CD4-positive, alpha-beta T cell (primary cell): ENCODE measurements around the gene HECTD4. TPM values are rescaled to one million over a fixed set of nuclear protein-coding genes. Genes with fewer than 3 reads are reported as not detected.

Experiments
- ATAC-seq: fragments of 200-7000 bp; cut with Tn5 transposase; one replicate; pipeline ENCODE4 v1.10.0; 2022; ENCODE audit warnings: mild to moderate bottlenecking; ENCODE audit not compliant: poor library complexity
- CTCF ChIA-PET: fragments of 350-600 bp; sonication (Branson Sonifier 250); formaldehyde crosslinking; loops from one replicate; lab custom pipeline; 2021; ENCODE audit warnings: antibody characterized with exemption, inconsistent platforms; lab: Charles Lee
- POLR2A ChIA-PET: fragments of 350-600 bp; sonication (Branson Sonifier 250); formaldehyde crosslinking; loops from one replicate; lab custom pipeline; 2021; ENCODE audit warnings: antibody characterized with exemption, inconsistent platforms; lab: Charles Lee
- DNase-seq, 14 experiments: peaks; one replicate each; pipeline ENCODE4 v3.0.0-alpha.2; 2013 to 2020; ENCODE audit warnings: mixed read lengths in 2 of 14
- H3K27ac ChIP-seq, 2 donors: one replicate each; pipeline versions ENCODE4 v1.5.1 to v1.7.0; 2013; ENCODE audit warnings: low read length in 2 of 2, low read depth in 1 of 2, mild to moderate bottlenecking in 1 of 2
- H3K27me3 ChIP-seq, 2 experiments: 1 replicate in 1 of 2; 2 replicates in 1 of 2; pipeline versions ENCODE4 v1.6.1 to v1.7.0; 2013; ENCODE audit warnings: low read length in 2 of 2, control low read depth in 1 of 2, mild to moderate bottlenecking in 1 of 2, moderate library complexity in 1 of 2; ENCODE audit not compliant: insufficient read depth in 2 of 2, control insufficient read depth in 1 of 2
- H3K36me3 ChIP-seq: one replicate; pipeline ENCODE4 v1.6.1; 2013; ENCODE audit warnings: low read length, control low read depth; ENCODE audit not compliant: insufficient read depth
- H3K4me1 ChIP-seq: one replicate; pipeline ENCODE4 v1.6.1; 2013; ENCODE audit warnings: low read length, control low read depth; ENCODE audit not compliant: insufficient read depth
- H3K4me3 ChIP-seq: one replicate; pipeline ENCODE4 v1.5.1; 2013; ENCODE audit warnings: mild to moderate bottlenecking, low read length, moderate library complexity
- H3K9me3 ChIP-seq, 2 experiments: 1 replicate in 1 of 2; 2 replicates in 1 of 2; pipeline versions ENCODE4 v1.6.1 to v1.7.0; 2013; ENCODE audit warnings: low read length in 2 of 2, mild to moderate bottlenecking in 2 of 2, control low read depth in 1 of 2, moderate library complexity in 1 of 2; ENCODE audit not compliant: control insufficient read depth in 1 of 2, insufficient read depth in 1 of 2
- H3K27ac Mint-ChIP-seq: one replicate; pipeline ENCODE4 v1.8.0; 2020; ENCODE audit warnings: mixed read lengths
- H3K27me3 Mint-ChIP-seq: one replicate; pipeline ENCODE4 v1.8.0; 2021; ENCODE audit warnings: mixed read lengths
- H3K36me3 Mint-ChIP-seq: one replicate; pipeline ENCODE4 v1.8.0; 2021; ENCODE audit warnings: low read depth, mixed read lengths
- H3K4me1 Mint-ChIP-seq: one replicate; pipeline ENCODE4 v1.8.0; 2021; ENCODE audit warnings: low read depth, mixed read lengths
- H3K4me3 Mint-ChIP-seq: one replicate; pipeline ENCODE4 v1.8.0; 2020; ENCODE audit warnings: mild to moderate bottlenecking, mixed read lengths
- H3K9me3 Mint-ChIP-seq: one replicate; pipeline ENCODE4 v1.8.0; 2020; ENCODE audit warnings: mixed read lengths
- intact Hi-C, 2 experiments: fragments of 100-400 bp; cut with DNase I in 1 of 2; cut with micrococcal nuclease in 1 of 2; formaldehyde crosslinking; loops; one replicate each; pipeline versions ENCODE4 v1.15.1 to v1.9.0; 2023 to 2025; cut with DNase I, micrococcal nuclease
- total RNA-seq, 174 experiments: library from RNA in 2 of 174; stranded (reverse) in 2 of 174; gene quantifications; one replicate each; pipeline ENCODE4 v1.2.3 and lab custom pipeline; 2021 to 2026
- TF ChIP-seq, protein P1 (sequence below): fragments of 200-600 bp; IDR thresholded peaks from one replicate; pipeline ENCODE4 v1.8.0; 2022; ENCODE audit warnings: antibody characterized with exemption, mild to moderate bottlenecking

Gene HECTD4
- total RNA-seq, 2 experiments from 2014 or later, result 40.2 to 43.3 TPM

DNA sequence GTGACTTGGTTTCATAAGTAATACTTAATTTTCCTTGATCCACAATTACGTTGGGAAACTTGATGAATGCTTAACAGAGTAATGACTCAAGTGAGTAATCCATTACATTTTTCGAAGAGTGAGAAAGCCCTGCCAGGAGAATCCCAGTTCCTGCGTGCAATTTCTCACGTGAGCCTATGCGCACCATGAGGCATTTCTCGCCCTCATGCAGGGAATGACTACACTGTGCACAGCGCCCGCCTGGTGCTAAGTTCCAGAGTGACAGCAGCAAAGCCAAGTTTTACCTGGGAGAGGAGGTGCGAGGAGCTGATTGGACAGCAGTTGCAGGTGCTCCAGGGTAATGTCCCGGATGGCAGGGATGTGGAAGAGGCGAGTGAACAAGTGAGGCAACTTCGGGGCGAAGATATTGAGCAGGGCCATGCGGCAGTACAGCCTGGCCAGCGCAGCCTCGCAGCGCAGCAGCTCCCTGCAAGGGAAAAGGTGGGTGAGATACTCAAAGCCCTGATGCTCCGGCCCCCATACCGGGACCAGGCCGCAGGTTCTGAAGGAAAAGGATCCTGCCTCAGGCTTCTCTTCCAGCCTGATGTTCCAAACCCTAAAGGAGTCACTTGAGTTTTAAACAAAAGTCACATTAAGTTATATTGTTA, 187.5 kb downstream of the HECTD4 start:
- Mint-ChIP-seq H3K4me1 (no peaks in the 10 kb centered on the region), H3K27me3 (no peaks in the 10 kb centered on the region), H3K27ac (no peak overlapping the region), H3K36me3 (peaks cover 79% of the 10 kb centered on the region), H3K4me3 (no peak overlapping the region), H3K9me3 (no peaks in the 10 kb centered on the region)
- H3K9me3 ChIP-seq, result no peaks in the 10 kb centered on the region
- ATAC-seq (no peak), DNase-seq (no peak)
- no peak overlapping the region for H3K27ac ChIP-seq
- POLR2A ChIA-PET, result no interaction called here
- CTCF ChIA-PET, result no interaction called here
- TF ChIP-seq, protein P1, sequence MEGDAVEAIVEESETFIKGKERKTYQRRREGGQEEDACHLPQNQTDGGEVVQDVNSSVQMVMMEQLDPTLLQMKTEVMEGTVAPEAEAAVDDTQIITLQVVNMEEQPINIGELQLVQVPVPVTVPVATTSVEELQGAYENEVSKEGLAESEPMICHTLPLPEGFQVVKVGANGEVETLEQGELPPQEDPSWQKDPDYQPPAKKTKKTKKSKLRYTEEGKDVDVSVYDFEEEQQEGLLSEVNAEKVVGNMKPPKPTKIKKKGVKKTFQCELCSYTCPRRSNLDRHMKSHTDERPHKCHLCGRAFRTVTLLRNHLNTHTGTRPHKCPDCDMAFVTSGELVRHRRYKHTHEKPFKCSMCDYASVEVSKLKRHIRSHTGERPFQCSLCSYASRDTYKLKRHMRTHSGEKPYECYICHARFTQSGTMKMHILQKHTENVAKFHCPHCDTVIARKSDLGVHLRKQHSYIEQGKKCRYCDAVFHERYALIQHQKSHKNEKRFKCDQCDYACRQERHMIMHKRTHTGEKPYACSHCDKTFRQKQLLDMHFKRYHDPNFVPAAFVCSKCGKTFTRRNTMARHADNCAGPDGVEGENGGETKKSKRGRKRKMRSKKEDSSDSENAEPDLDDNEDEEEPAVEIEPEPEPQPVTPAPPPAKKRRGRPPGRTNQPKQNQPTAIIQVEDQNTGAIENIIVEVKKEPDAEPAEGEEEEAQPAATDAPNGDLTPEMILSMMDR, result no peak
- H3K4me1 ChIP-seq, result no peaks in the 10 kb centered on the region
- no peaks in the 10 kb centered on the region for H3K27me3 ChIP-seq
- intact Hi-C loops, result no loop called here
- no peak overlapping the region for H3K4me3 ChIP-seq
- H3K36me3 ChIP-seq, result peaks cover 66% of the 10 kb centered on the region

DNA sequence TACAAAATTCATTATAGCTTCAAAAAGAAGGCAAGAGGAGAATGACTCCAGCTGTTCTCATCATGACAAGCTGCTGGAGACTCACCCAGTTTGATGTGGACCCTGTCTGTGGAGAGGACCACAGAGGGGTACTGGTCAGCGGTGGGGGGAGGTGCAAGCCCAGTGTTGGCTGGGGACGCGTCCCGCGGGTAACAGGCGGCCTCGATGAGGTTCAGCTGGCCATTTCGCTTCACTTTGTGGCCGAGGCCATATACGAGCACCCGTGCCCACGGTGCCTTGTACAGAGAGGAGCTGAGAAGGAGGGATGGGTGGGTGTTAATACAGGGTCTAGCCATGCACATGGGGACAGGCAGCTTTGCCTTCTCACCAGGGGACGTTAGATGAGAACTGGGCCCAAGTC, 189.8 kb downstream of the HECTD4 start:
- CTCF ChIA-PET, result no interaction called here
- H3K36me3 Mint-ChIP-seq, result peaks cover 74% of the 10 kb centered on the region
- no peaks in the 10 kb centered on the region for H3K27me3 ChIP-seq
- POLR2A ChIA-PET, result no interaction called here
- TF ChIP-seq, protein P1, result no peak
- H3K27ac Mint-ChIP-seq, result no peak overlapping the region
- H3K4me3 ChIP-seq, result no peak overlapping the region
- ATAC-seq (no peak), DNase-seq (no peak)
- no peak overlapping the region for H3K4me3 Mint-ChIP-seq
- H3K9me3 ChIP-seq, result no peaks in the 10 kb centered on the region
- intact Hi-C loops, result no loop called here
- no peaks in the 10 kb centered on the region for H3K4me1 ChIP-seq
- H3K36me3 ChIP-seq, result peaks cover 65% of the 10 kb centered on the region
- no peaks in the 10 kb centered on the region for H3K4me1 Mint-ChIP-seq
- no peak overlapping the region for H3K27ac ChIP-seq
- H3K9me3 Mint-ChIP-seq, result no peaks in the 10 kb centered on the region
- H3K27me3 Mint-ChIP-seq, result no peaks in the 10 kb centered on the region

DNA sequence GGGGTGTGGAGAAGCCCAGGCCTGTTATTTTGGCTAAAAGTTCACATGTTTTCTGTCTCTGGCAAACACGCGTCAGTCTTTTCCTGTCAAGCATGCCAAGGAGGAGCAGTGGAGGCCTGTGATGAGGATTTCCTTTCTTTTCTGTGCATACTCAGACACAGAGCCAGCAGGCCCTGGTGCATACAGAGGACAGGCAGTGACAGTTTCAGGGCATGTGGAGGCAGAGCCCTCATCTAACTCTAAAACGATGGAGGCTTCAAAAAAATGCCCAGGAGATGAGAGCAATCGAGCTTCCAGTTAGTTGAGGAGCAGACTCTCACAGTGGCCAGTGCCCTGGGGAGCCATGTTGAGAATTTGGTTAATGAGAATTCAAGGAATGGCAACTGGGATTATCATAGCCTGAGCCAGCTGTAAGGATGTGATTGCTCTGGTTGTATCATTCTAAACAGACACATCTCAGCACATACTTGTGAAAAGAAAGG, 190.3 kb downstream of the HECTD4 start:
- TF ChIP-seq, protein P1, result no peak
- no peak for ATAC-seq
- no peaks in the 10 kb centered on the region for H3K4me1 Mint-ChIP-seq
- H3K9me3 Mint-ChIP-seq, result no peaks in the 10 kb centered on the region
- ChIA-PET POLR2A (no interaction called here), CTCF (no interaction called here)
- H3K27ac Mint-ChIP-seq, result no peak overlapping the region
- no peak overlapping the region for H3K4me3 Mint-ChIP-seq
- Histone ChIP-seq H3K4me1 (no peaks in the 10 kb centered on the region), H3K27me3 (no peaks in the 10 kb centered on the region), H3K36me3 (peaks cover 68% of the 10 kb centered on the region), H3K27ac (no peak overlapping the region), H3K9me3 (no peaks in the 10 kb centered on the region), H3K4me3 (no peak overlapping the region)
- peaks cover 70% of the 10 kb centered on the region for H3K36me3 Mint-ChIP-seq
- DNase-seq, result no peak
- no peaks in the 10 kb centered on the region for H3K27me3 Mint-ChIP-seq
- intact Hi-C loops, result no loop called here
